GM18873 (cell line): Measurements from ENCODE around the gene DOHH.

ENCODE experiments used
- ATAC-seq: cut with Tn5 transposase; IDR thresholded peaks from one replicate; pipeline ENCODE4 v1.9.1; 2021; ENCODE audit warnings: mild to moderate bottlenecking, moderate library complexity, moderate number of reproducible peaks; ENCODE audit not compliant: unreplicated experiment, low FRiP score

DOHH gene

GRCh38 chr19:3505598-3506383 lies 5.3 kb upstream of the DOHH start, which contains the start of gene FZR1:
TSS of gene FZR1 (plus strand) at chr19:3506311. CDS start at chr19:3522990, 16,679 bp downstream.
- ATAC-seq: peak; percentile 77

GRCh38 chr19:3504735-3505134 lies 4.3 kb upstream of the DOHH start:
- no peak for ATAC-seq

- no peak for ATAC-seq
Measured at GRCh38 chr19:3503036-3503572, 2.6 kb upstream of the DOHH start.

GRCh38 chr19:3501780-3502179 lies 1.3 kb upstream of the DOHH start:
- ATAC-seq: no peak

GRCh38 chr19:3499738-3500428 lies 591 bp downstream of the DOHH start:
- ATAC-seq: no peak

- ATAC-seq: no peak
Measured at GRCh38 chr19:3497757-3498520, 2.5 kb downstream of the DOHH start.

GRCh38 chr19:3496392-3497273 lies 3.8 kb downstream of the DOHH start:
- no peak for ATAC-seq

- no peak for ATAC-seq
Measured at GRCh38 chr19:3494559-3494958, 5.9 kb downstream of the DOHH start.

GRCh38 chr19:3494051-3494450 lies 6.4 kb downstream of the DOHH start:
- no peak for ATAC-seq

GRCh38 chr19:3493651-3494050 lies 6.8 kb downstream of the DOHH start:
- no peak for ATAC-seq

- ATAC-seq: no peak
Measured at GRCh38 chr19:3492919-3493318, 7.6 kb downstream of the DOHH start.

GRCh38 chr19:3492131-3492839 lies 8.2 kb downstream of the DOHH start:
- ATAC-seq: no peak

- ATAC-seq: no peak
Measured at GRCh38 chr19:3491396-3492119, 8.9 kb downstream of the DOHH start.

GRCh38 chr19:3483226-3483628 lies 17.2 kb downstream of the DOHH start, which contains the start of gene SMIM44:
TSS of gene SMIM44 (minus strand) at chr19:3483441. CDS start at chr19:3483403, 38 bp downstream.
- ATAC-seq: no peak

- no peak for ATAC-seq
Measured at GRCh38 chr19:3482507-3483225, 17.8 kb downstream of the DOHH start.

- no peak for ATAC-seq
Measured at GRCh38 chr19:3481241-3482090, 19.0 kb downstream of the DOHH start.
